Peyer's patch (tissue), 4 donors: ENCODE data around the gene FXR1.

Experiments
- POLR2A ChIP-seq, 2 donors: fragments of 450-650 bp; IDR thresholded peaks; one replicate each; pipeline ENCODE4 v1.5.1; 2017; ENCODE audit warnings: antibody characterized with exemption in 2 of 2, mild to moderate bottlenecking in 2 of 2, moderate library complexity in 2 of 2
- TF ChIP-seq, protein P1 (sequence below), 6 experiments: fragments of 450-650 bp in 4 of 6; fragments of 200-600 bp in 2 of 6; sonication (generic) in 1 of 6; IDR thresholded peaks; one replicate each; pipeline ENCODE4 v1.5.1; 2017 to 2019; ENCODE audit warnings: antibody characterized with exemption in 6 of 6, mild to moderate bottlenecking in 3 of 6, moderate library complexity in 1 of 6

DNA sequence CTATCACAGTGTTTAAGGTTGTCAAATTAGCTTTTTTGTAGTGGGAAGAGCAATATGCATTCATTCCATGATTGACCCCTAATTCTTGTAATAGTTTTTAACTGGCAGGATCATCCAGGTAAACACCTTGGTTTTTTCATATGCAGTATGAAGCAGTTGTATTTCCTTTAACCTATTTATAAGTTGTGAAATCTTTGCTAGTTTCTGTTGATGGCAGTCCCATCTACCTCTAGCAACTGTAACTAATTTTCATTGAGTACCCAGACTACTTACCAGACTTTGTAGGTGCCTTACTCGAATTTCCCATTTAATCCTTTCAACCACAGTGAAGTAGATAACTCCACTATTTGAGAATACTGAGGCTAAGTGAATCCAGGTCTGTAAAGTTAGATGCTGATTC is 6.1 kb downstream of the FXR1 start:
- no peak for TF ChIP-seq POLR2A (IDR thresholded peaks at IDR 0.05)
- TF ChIP-seq, protein P1, sequence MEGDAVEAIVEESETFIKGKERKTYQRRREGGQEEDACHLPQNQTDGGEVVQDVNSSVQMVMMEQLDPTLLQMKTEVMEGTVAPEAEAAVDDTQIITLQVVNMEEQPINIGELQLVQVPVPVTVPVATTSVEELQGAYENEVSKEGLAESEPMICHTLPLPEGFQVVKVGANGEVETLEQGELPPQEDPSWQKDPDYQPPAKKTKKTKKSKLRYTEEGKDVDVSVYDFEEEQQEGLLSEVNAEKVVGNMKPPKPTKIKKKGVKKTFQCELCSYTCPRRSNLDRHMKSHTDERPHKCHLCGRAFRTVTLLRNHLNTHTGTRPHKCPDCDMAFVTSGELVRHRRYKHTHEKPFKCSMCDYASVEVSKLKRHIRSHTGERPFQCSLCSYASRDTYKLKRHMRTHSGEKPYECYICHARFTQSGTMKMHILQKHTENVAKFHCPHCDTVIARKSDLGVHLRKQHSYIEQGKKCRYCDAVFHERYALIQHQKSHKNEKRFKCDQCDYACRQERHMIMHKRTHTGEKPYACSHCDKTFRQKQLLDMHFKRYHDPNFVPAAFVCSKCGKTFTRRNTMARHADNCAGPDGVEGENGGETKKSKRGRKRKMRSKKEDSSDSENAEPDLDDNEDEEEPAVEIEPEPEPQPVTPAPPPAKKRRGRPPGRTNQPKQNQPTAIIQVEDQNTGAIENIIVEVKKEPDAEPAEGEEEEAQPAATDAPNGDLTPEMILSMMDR (IDR thresholded peaks at IDR 0.05) = no peak
